ENCODE results near the gene MIA.
"Not testable (repeated sequence)": the region's sequence is repeated elsewhere in the genome, so short reads cannot be mapped to it uniquely, and the experiment has no call there.

The MIA gene

GRCh38 chr19:40774916-40775631, at the start of gene MIA:
Gene MIA (plus strand): TSS chr19:40775521. CDS start chr19:40775543, 22 bp downstream.
- no peak for DNase-seq

GRCh38 chr19:40726279-40726678, 49.0 kb upstream of the MIA start:
- no peak for DNase-seq

GRCh38 chr19:40730065-40730464, 45.3 kb upstream of the MIA start:
- DNase-seq = not testable (repeated sequence)

GRCh38 chr19:40732304-40732703, 43.0 kb upstream of the MIA start:
- not testable (repeated sequence) for DNase-seq

- no peak for DNase-seq
Measured at GRCh38 chr19:40733149-40733548, 42.2 kb upstream of the MIA start.

- no peak for DNase-seq
Measured at GRCh38 chr19:40735013-40735771, 40.1 kb upstream of the MIA start.

DNA sequence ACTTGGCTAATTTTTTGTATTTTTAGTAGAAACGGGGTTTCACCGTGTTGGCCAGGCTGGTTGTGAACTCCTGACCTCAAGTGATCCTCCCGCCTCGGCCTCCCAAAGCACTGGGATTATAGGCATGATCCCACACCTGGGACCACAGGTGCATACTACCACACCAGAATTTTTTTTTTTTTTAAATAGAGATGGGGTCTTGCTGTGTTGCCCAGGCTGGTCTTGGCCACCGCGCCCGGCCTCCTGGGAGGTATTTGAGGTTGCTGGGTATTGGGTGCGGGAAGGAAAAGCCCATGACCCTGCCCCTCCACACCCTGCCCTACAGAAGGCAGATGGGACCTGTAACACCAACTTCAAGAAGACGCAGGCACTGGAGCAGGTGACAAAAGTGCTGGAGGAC, 38.7 kb upstream of the MIA start:
- DNase-seq = no peak

- no peak for DNase-seq
Measured at GRCh38 chr19:40737102-40737644, 38.1 kb upstream of the MIA start.

- DNase-seq = peak in 1 of 14 donors; percentile 41
Measured at GRCh38 chr19:40739030-40739839, 36.1 kb upstream of the MIA start.

DNA sequence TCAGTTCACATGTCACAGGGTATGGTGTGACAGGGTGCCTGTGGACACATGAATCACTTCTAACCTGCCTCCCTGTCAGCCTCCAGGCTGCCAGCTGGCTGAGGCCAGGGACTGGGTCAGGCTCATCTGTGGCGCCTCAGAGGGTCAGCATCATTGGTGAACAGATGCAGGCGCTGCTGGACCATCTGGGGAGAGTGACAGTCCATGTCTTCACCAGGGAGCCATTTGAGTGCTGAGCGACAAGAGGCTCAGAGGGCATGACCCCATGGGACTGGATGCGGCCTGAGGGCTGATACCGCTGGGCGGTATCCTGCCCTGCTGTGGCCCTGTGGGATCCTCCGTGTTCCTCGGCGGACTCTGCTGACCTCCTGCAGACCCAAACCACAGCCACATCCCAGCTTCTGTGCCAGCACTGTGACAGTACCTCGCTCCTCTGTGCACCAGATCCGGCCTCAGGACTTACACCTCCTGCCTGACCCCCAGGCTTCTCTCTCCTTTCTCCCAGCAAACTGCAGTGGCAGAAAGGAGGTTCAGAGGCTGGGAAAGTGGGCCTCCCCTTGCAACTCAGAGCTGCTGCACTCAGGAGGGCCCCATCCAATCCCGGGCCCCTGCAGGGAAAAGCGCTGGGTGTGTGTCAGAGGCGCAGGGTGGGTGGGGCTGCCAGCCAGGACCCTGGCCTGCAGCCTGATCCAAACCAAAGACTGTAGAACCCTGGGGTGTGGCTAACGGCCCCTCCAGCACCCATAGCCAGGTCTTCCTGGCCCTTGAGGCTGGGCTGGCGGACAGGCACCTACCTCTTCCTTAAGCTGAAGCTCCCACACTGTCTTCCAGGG, 35.2 kb upstream of the MIA start:
- peak in 1 of 14 donors; percentile 60 for DNase-seq

DNA sequence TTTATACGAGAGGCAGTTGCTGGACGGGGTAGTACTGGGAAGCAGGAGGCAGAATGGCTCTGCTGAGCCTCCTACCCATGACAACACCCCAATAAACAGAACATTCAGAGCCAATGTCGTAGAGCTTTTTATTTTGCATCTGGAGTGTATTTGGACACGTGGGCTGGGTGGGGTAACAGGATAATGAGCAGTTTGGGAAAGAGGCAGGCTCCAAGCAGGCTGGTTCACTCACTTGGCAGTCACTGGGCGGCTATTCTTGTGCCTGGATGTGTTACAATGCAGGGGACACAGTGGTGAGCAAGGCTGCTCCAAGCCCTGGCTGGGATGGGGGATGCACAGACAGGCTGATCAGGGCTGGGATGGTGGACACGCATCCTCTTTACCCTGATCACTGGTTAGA, 34.6 kb upstream of the MIA start:
- peak in 9 of 14 donors; percentile 8 to 73 (median 40) for DNase-seq

GRCh38 chr19:40741527-40742390, 33.6 kb upstream of the MIA start:
- no peak for DNase-seq

- DNase-seq = peak in 1 of 14 donors; percentile 43
Measured at GRCh38 chr19:40742477-40742876, 32.8 kb upstream of the MIA start.

DNA sequence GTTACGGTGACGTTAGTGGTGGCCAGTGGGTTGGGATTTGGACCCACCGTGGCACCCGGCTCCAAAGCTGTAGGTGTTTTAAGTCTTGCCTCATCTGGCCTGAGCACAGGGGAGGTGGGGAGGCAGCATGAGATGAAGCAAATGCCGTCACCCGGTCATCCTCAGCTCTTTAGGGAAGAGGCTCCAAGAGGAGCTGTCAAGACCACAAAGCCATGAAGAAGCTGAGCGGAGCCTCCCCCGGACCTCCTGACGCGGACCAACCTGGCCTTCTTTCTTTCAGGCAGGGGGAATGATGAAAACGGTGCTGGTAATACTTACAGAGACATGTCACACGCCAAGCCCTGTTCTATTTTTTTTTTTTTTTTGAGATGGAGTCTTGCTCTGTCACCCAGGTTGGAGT, 32.4 kb upstream of the MIA start:
- DNase-seq = no peak

DNA sequence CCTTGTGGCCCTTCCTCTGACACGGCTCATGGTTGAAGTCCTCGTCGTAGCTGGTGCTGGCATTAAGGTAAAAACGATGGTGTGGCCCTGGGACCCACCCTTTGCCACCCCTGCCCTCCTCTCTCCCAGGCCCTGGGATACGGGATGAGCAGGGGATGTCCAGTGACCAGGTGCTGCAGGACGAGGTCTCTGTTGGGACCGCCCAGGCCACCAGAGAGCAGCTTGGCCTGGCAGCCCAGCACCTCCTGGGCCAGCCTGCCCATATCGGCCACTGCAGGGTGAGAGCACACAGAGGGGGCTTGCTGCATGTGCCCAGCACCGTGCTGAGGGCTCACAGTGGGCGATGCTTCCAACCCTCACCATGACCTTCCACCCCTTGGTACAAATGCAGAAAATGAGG, 31.4 kb upstream of the MIA start:
- DNase-seq = no peak

- DNase-seq = no peak
Measured at GRCh38 chr19:40744554-40745401, 30.5 kb upstream of the MIA start.

DNA sequence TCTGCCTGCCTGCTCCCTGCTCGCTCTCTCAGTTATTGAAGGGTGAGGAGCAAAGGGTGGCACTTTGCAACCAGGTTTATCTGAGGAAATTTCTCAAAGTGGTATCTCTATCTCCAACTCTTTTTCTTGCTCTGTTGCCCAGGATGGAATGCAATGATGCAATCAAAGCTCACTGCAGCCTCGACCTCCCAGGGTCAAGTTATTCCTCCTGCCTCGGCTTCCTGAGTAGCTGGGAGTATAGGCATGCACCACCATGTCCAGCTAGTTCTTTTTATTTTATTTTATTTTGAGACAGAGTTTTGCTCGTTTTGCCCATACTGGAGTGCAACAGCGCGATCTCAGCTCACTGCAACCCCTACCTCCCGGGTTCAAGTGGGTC, 29.9 kb upstream of the MIA start:
- no peak for DNase-seq

DNA sequence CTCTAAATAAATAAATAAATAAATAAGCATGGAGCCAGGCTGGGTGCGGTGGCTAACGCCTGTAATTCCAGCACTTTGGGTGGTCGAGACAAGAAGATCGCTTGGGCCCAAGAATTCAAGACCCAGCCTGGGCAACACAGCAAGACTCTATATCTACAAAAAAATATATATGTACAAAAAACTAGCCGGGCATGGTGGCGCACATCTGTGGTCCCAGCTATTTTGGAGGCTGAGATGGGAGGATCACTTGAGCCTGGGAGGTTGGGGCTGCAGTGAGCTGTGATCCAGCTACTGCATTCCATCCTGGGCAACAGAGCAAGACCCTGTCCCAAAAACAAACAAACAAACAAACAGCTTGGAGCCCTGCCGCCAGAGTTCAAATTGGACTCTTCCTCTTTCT, 27.8 kb upstream of the MIA start:
- no peak for DNase-seq

GRCh38 chr19:40750058-40750873, 25.1 kb upstream of the MIA start, which contains the start of gene ACTMAP:
Gene ACTMAP (minus strand): TSS chr19:40750477. CDS start chr19:40749803, 674 bp downstream.
- peak; percentile 98 to 100 (median 100) for DNase-seq

Measured in C1 segment of cervical spinal cord (tissue), 14 donors.